Mucosa of descending colon (tissue), 3 donors: ENCODE measurements around the gene MINK1. TPM values are rescaled to one million over a fixed set of nuclear protein-coding genes. Genes with fewer than 3 reads are reported as not detected.
"Not testable (repeated sequence)": the region's sequence is repeated elsewhere in the genome, so short reads cannot be mapped to it uniquely, and the experiment has no call there.

Experiments
- ATAC-seq: fragments of 200-7000 bp; cut with Tn5 transposase; one replicate; pipeline ENCODE4 v1.9.1; 2020; ENCODE audit warnings: mild to moderate bottlenecking, moderate library complexity
- DNase-seq, 3 donors: peaks; one replicate each; pipeline ENCODE4 v3.0.0-alpha.2; 2020
- H3K36me3 ChIP-seq: fragments of 200-600 bp; one replicate; pipeline ENCODE4 v1.8.0; 2021; ENCODE audit warnings: low read depth, mild to moderate bottlenecking
- H3K4me1 ChIP-seq: fragments of 200-600 bp; one replicate; pipeline ENCODE4 v1.8.0; 2021; ENCODE audit warnings: low read depth, mild to moderate bottlenecking
- H3K4me3 ChIP-seq: fragments of 200-600 bp; one replicate; pipeline ENCODE4 v1.8.0; 2021; ENCODE audit warnings: mild to moderate bottlenecking
- H3K9me3 ChIP-seq: fragments of 200-600 bp; one replicate; pipeline ENCODE4 v1.8.0; 2021; ENCODE audit warnings: mild to moderate bottlenecking
- CTCF ChIP-seq: fragments of 200-600 bp; IDR thresholded peaks from one replicate; pipeline ENCODE4 v1.8.0; 2022; ENCODE audit warnings: antibody characterized with exemption, mild to moderate bottlenecking
- intact Hi-C, 2 donors: fragments of 100-400 bp; cut with DNase I in 1 of 2; cut with micrococcal nuclease in 1 of 2; formaldehyde crosslinking; loops; one replicate each; pipeline versions ENCODE4 v1.11.0 to v1.11.1; 2022; cut with DNase I, micrococcal nuclease
- total RNA-seq, 3 donors: library from RNA; stranded (reverse); fragmentation: NEBNext Ultra II Directional in 2 of 3; extraction: Animal tissue kit (Norgen Biotek cat#: 25700) in 2 of 3; gene quantifications; one replicate each; pipeline versions ENCODE4 v1.2.1 to v1.2.4, GENCODE V29; 2021 to 2023
- donor health status: DM: no; HTN: no; CAD: no; lungs with moderate emphysema.
- donor health status: DM: no; HTN: no; CAD: no.
- donor health status: DM: no; HTN: yes; CAD: no.

Gene MINK1
- total RNA-seq, 3 donors from 2014 or later, result 140 to 227 (median 170) TPM

GRCh38 chr17:4859816-4860625 is 26.9 kb downstream of the MINK1 start:
- no peaks in the 10 kb centered on the region for H3K9me3 ChIP-seq
- intact Hi-C loops, result no loop called here
- DNase-seq (no peak), ATAC-seq (no peak)
- H3K4me1 ChIP-seq, result peaks cover 9% of the 10 kb centered on the region
- H3K4me3 ChIP-seq, result no peak overlapping the region
- no peak for TF ChIP-seq CTCF
- peaks cover 3% of the 10 kb centered on the region for H3K36me3 ChIP-seq

- DNase-seq (no peak), ATAC-seq (no peak)
- peaks cover 3% of the 10 kb centered on the region for H3K36me3 ChIP-seq
- no peak overlapping the region for H3K4me3 ChIP-seq
- intact Hi-C loops, result no loop called here
- H3K4me1 ChIP-seq, result peaks cover 9% of the 10 kb centered on the region
- no peaks in the 10 kb centered on the region for H3K9me3 ChIP-seq
- TF ChIP-seq CTCF, result no peak
Measured at GRCh38 chr17:4860651-4861050, 27.5 kb downstream of the MINK1 start.

GRCh38 chr17:4861052-4861451 is 27.9 kb downstream of the MINK1 start:
- H3K4me1 ChIP-seq, result peaks cover 9% of the 10 kb centered on the region
- H3K4me3 ChIP-seq, result no peak overlapping the region
- no peaks in the 10 kb centered on the region for H3K9me3 ChIP-seq
- TF ChIP-seq CTCF, result no peak
- no peak for ATAC-seq
- peak in 1 of 3 donors; percentile 31 for DNase-seq
- peaks cover 3% of the 10 kb centered on the region for H3K36me3 ChIP-seq
- intact Hi-C loops, result no loop called here

- H3K4me1 ChIP-seq, result peaks cover 9% of the 10 kb centered on the region
- peaks cover 3% of the 10 kb centered on the region for H3K36me3 ChIP-seq
- ATAC-seq (no peak), DNase-seq (no peak)
- H3K9me3 ChIP-seq, result no peaks in the 10 kb centered on the region
- no peak overlapping the region for H3K4me3 ChIP-seq
- no peak for TF ChIP-seq CTCF
- intact Hi-C loops, result no loop called here
Measured at GRCh38 chr17:4862720-4863119, 29.6 kb downstream of the MINK1 start.

- Histone ChIP-seq H3K9me3 (no peaks in the 10 kb centered on the region), H3K4me1 (peaks cover 6% of the 10 kb centered on the region), H3K36me3 (peaks cover 3% of the 10 kb centered on the region), H3K4me3 (no peak overlapping the region)
- intact Hi-C loops, result no loop called here
- ATAC-seq, result no peak
- no peak for TF ChIP-seq CTCF
- no peak for DNase-seq
Measured at GRCh38 chr17:4863321-4863720, 30.2 kb downstream of the MINK1 start.

GRCh38 chr17:4867535-4867934 is 34.4 kb downstream of the MINK1 start:
- H3K36me3 ChIP-seq, H3K4me1 ChIP-seq, ATAC-seq, DNase-seq, intact Hi-C loops, H3K4me3 ChIP-seq, H3K9me3 ChIP-seq: not testable (repeated sequence)

GRCh38 chr17:4869058-4869998 is 36.2 kb downstream of the MINK1 start:
- H3K9me3 ChIP-seq, DNase-seq, H3K4me3 ChIP-seq, H3K4me1 ChIP-seq, H3K36me3 ChIP-seq, intact Hi-C loops, ATAC-seq: not testable (repeated sequence)
